ENCODE data around the gene EFCAB11. TPM values are rescaled to one million over a fixed set of nuclear protein-coding genes. Genes with fewer than 3 reads are reported as not detected.

EFCAB11 gene
- total and polyA plus RNA-seq, 2 of the 8 experiments (the other 6 are each of a cell fraction or from before 2014, with no cell fraction given), result 6.8 to 12.8 TPM

GRCh38 chr14:89915114-89915878 lies 39.2 kb downstream of the EFCAB11 start (continued):
- no peak for TF ChIP-seq MAFK (IDR thresholded peaks at IDR 0.05; ENCODE audit: low read depth, low read length)
- TF ChIP-seq ZNF274 (IDR thresholded peaks at IDR 0.05; ENCODE audit: borderline replicate concordance, extremely low read depth, low read length), result no peak
- TF ChIP-seq CTCF (IDR thresholded peaks at IDR 0.05; ENCODE audit: control extremely low read depth in 1 of 3, insufficient read depth in 1 of 3, low read depth in 1 of 3, low read length in 3 of 3), result peak in 2 of 3 experiments; percentile 62 to 70; a peak in 3 of 4 replicates
- TF ChIP-seq RNF2 (IDR thresholded peaks at IDR 0.05; ENCODE audit: borderline replicate concordance, low read depth, low read length, missing control alignments, poor library complexity, severe bottlenecking), result no peak
